Trophoblast cell (in vitro differentiated cells and primary cell): ENCODE measurements around the gene GPX6.

Experiments used
- DNase-seq, 2 donors: peaks; one replicate each; pipeline ENCODE4 v3.0.0-alpha.2; 2016
- H2AFZ ChIP-seq: 2 replicates; pipeline ENCODE4 v1.6.1; 2013; ENCODE audit warnings: low read length, moderate library complexity, mild to moderate bottlenecking; ENCODE audit not compliant: insufficient read depth, poor library complexity
- H2AK5ac ChIP-seq: 2 replicates; pipeline ENCODE4 v1.6.1; 2013; ENCODE audit warnings: mild to moderate bottlenecking, low read length
- H2BK120ac ChIP-seq: 2 replicates; pipeline ENCODE4 v1.6.1; 2013; ENCODE audit warnings: low read length, mild to moderate bottlenecking, moderate library complexity; ENCODE audit not compliant: insufficient read depth, poor library complexity
- H2BK12ac ChIP-seq: 2 replicates; pipeline ENCODE4 v1.6.1; 2013; ENCODE audit warnings: mild to moderate bottlenecking, low read length, moderate library complexity
- H2BK5ac ChIP-seq: 2 replicates; pipeline ENCODE4 v1.6.1; 2013; ENCODE audit warnings: low read length, low read depth, moderate library complexity, mild to moderate bottlenecking; ENCODE audit not compliant: poor library complexity
- H3K14ac ChIP-seq: 2 replicates; pipeline ENCODE4 v1.6.1; 2013; ENCODE audit warnings: mild to moderate bottlenecking, low read length
- H3K18ac ChIP-seq: 2 replicates; pipeline ENCODE4 v1.6.1; 2013; ENCODE audit warnings: mild to moderate bottlenecking, low read length
- H3K23ac ChIP-seq: 2 replicates; pipeline ENCODE4 v1.6.1; 2013; ENCODE audit warnings: low read length
- H3K27ac ChIP-seq: 2 replicates; pipeline ENCODE4 v1.5.1; 2013; ENCODE audit warnings: low read depth, mild to moderate bottlenecking, inconsistent platforms, low read length, moderate library complexity
- H3K27me3 ChIP-seq: 2 replicates; pipeline ENCODE4 v1.6.1; 2013; ENCODE audit warnings: inconsistent platforms, mild to moderate bottlenecking, low read length, moderate library complexity; ENCODE audit not compliant: insufficient read depth
- H3K36me3 ChIP-seq, 2 experiments: 1 replicate in 1 of 2; 2 replicates in 1 of 2; pipeline ENCODE4 v1.6.1; 2013; ENCODE audit warnings: low read length in 2 of 2, mild to moderate bottlenecking in 2 of 2, moderate library complexity in 1 of 2; ENCODE audit not compliant: insufficient read depth in 2 of 2, control insufficient read depth in 1 of 2
- H3K4ac ChIP-seq: 2 replicates; pipeline ENCODE4 v1.6.1; 2013; ENCODE audit warnings: low read depth, mild to moderate bottlenecking, low read length, moderate library complexity
- H3K4me1 ChIP-seq, 2 experiments: 1 replicate in 1 of 2; 2 replicates in 1 of 2; pipeline ENCODE4 v1.6.1; 2013; ENCODE audit warnings: low read length in 2 of 2, mild to moderate bottlenecking in 2 of 2, moderate library complexity in 1 of 2; ENCODE audit not compliant: insufficient read depth in 2 of 2, control insufficient read depth in 1 of 2
- H3K4me2 ChIP-seq: 2 replicates; pipeline ENCODE4 v1.6.1; 2013; ENCODE audit warnings: inconsistent platforms, mild to moderate bottlenecking, low read length, moderate library complexity
- H3K4me3 ChIP-seq: 2 replicates; pipeline ENCODE4 v1.5.1; 2013; ENCODE audit warnings: mild to moderate bottlenecking, low read depth, low read length, inconsistent platforms
- H3K79me1 ChIP-seq: one replicate; pipeline ENCODE4 v1.6.1; 2013; ENCODE audit warnings: low read length
- H3K79me2 ChIP-seq: 2 replicates; pipeline ENCODE4 v1.6.1; 2013; ENCODE audit warnings: low read length, mild to moderate bottlenecking; ENCODE audit not compliant: control insufficient read depth, insufficient read depth, poor library complexity
- H3K9ac ChIP-seq: 2 replicates; pipeline ENCODE4 v1.6.1; 2013; ENCODE audit warnings: mild to moderate bottlenecking, low read length
- H3K9me3 ChIP-seq: 2 replicates; pipeline ENCODE4 v1.6.1; 2013; ENCODE audit warnings: low read depth, mild to moderate bottlenecking, control low read depth, inconsistent platforms, low read length; ENCODE audit not compliant: insufficient read depth
- H4K12ac ChIP-seq: 2 replicates; pipeline ENCODE4 v1.6.1; 2013; ENCODE audit warnings: low read depth, mild to moderate bottlenecking, low read length, moderate library complexity
- H4K8ac ChIP-seq: 2 replicates; pipeline ENCODE4 v1.6.1; 2013; ENCODE audit warnings: low read depth, mild to moderate bottlenecking, low read length, moderate library complexity
- H4K91ac ChIP-seq: one replicate; pipeline ENCODE4 v1.6.1; 2013; ENCODE audit warnings: low read depth, mild to moderate bottlenecking, low read length, moderate library complexity
- WGBS: extraction: QIAGEN DNeasy Blood & Tissue Kit; methylation state at CpG from one replicate; pipeline ENCODE4 v1.1.7; 2013; ENCODE audit warnings: missing lambda C conversion rate; ENCODE audit not compliant: insufficient read length, insufficient coverage; ENCODE audit errors: extremely low coverage; 5-methylcytosine and 5-hydroxymethylcytosine counted together

GPX6 gene

GRCh38 chr6:28486988-28487742 is 28.4 kb downstream of the GPX6 start:
- no peak overlapping the region for H4K8ac ChIP-seq
- no peak overlapping the region for H3K9ac ChIP-seq
- H3K79me2 ChIP-seq, result no peaks in the 10 kb centered on the region
- H3K9me3 ChIP-seq, result no peaks in the 10 kb centered on the region
- H3K18ac ChIP-seq, result no peak overlapping the region
- H2BK120ac ChIP-seq, result no peak overlapping the region
- no peak overlapping the region for H3K27ac ChIP-seq
- no peak overlapping the region for H2AFZ ChIP-seq
- H3K4me2 ChIP-seq, result no peak overlapping the region
- H3K4ac ChIP-seq, result no peak overlapping the region
- WGBS, result no CpG with 5 or more reads among the region's 3 CpGs
- no peak overlapping the region for H2BK5ac ChIP-seq
- H3K79me1 ChIP-seq, result peaks cover 3% of the 10 kb centered on the region
- no peak overlapping the region for H2BK12ac ChIP-seq
- no peaks in the 10 kb centered on the region for H3K36me3 ChIP-seq
- no peak for DNase-seq
- H2AK5ac ChIP-seq, result no peak overlapping the region
- no peak overlapping the region for H3K14ac ChIP-seq
- peaks cover 0 to 2% of the 10 kb centered on the region in 2 experiments for H3K4me1 ChIP-seq
- H4K91ac ChIP-seq, result no peak overlapping the region
- no peak overlapping the region for H4K12ac ChIP-seq
- no peak overlapping the region for H3K23ac ChIP-seq
- no peak overlapping the region for H3K4me3 ChIP-seq
- H3K27me3 ChIP-seq, result no peaks in the 10 kb centered on the region

- Histone ChIP-seq H3K14ac (no peak overlapping the region), H3K4me1 (peaks cover 0 to 2% of the 10 kb centered on the region in 2 experiments), H2BK120ac (no peak overlapping the region), H3K9ac (no peak overlapping the region), H2AFZ (no peak overlapping the region), H2AK5ac (no peak overlapping the region), H3K27me3 (peaks cover 2% of the 10 kb centered on the region), H4K91ac (no peak overlapping the region), H3K27ac (no peak overlapping the region), H4K8ac (no peak overlapping the region), H4K12ac (no peak overlapping the region), H3K4ac (no peak overlapping the region), H3K79me2 (no peaks in the 10 kb centered on the region), H3K36me3 (no peaks in the 10 kb centered on the region), H3K23ac (no peak overlapping the region), H2BK5ac (no peak overlapping the region), H3K18ac (no peak overlapping the region), H3K9me3 (no peaks in the 10 kb centered on the region), H3K4me3 (no peak overlapping the region), H2BK12ac (no peak overlapping the region), H3K79me1 (peaks cover 3% of the 10 kb centered on the region), H3K4me2 (no peak overlapping the region)
- no peak for DNase-seq
- WGBS, result no CpG with 5 or more reads among the region's 1 CpG
Observed at GRCh38 chr6:28486533-28486932, 29.1 kb downstream of the GPX6 start.

- Histone ChIP-seq H3K4ac (no peak overlapping the region), H2AK5ac (no peak overlapping the region), H4K91ac (no peak overlapping the region), H3K23ac (no peak overlapping the region), H2AFZ (no peak overlapping the region), H3K14ac (no peak overlapping the region), H3K4me2 (no peak overlapping the region), H4K12ac (no peak overlapping the region), H2BK12ac (no peak overlapping the region), H3K9me3 (no peaks in the 10 kb centered on the region), H3K4me3 (no peak overlapping the region), H3K27me3 (peaks cover 2% of the 10 kb centered on the region), H3K27ac (no peak overlapping the region), H3K79me1 (peaks cover 3% of the 10 kb centered on the region), H3K36me3 (no peaks in the 10 kb centered on the region), H3K79me2 (no peaks in the 10 kb centered on the region), H2BK5ac (no peak overlapping the region), H3K4me1 (peaks cover 0 to 2% of the 10 kb centered on the region in 2 experiments), H3K18ac (no peak overlapping the region), H3K9ac (no peak overlapping the region), H2BK120ac (no peak overlapping the region), H4K8ac (no peak overlapping the region)
- WGBS, result no CpG with 5 or more reads among the region's 3 CpGs
- DNase-seq, result no peak
Observed at GRCh38 chr6:28485482-28485881, 30.1 kb downstream of the GPX6 start.

- no CpG with 5 or more reads among the region's 9 CpGs for WGBS
- no peak overlapping the region for H2BK120ac ChIP-seq
Observed at GRCh38 chr6:28480253-28480932, 35.2 kb downstream of the GPX6 start.

More at GRCh38 chr6:28480253-28480932, 35.2 kb downstream of the GPX6 start:
- Histone ChIP-seq H4K8ac (no peak overlapping the region), H3K9me3 (no peaks in the 10 kb centered on the region), H3K18ac (no peak overlapping the region), H3K4me3 (no peak overlapping the region), H2BK12ac (no peak overlapping the region), H4K91ac (no peak overlapping the region), H3K27me3 (peaks cover 2% of the 10 kb centered on the region), H3K4me2 (no peak overlapping the region), H3K4ac (no peak overlapping the region), H3K27ac (no peak overlapping the region), H3K14ac (no peak overlapping the region), H2BK5ac (no peak overlapping the region), H3K79me2 (no peaks in the 10 kb centered on the region), H2AK5ac (no peak overlapping the region), H3K36me3 (no peaks in the 10 kb centered on the region), H2AFZ (no peak overlapping the region), H3K4me1 (peaks cover 0 to 2% of the 10 kb centered on the region in 2 experiments), H3K23ac (no peak overlapping the region), H3K9ac (no peak overlapping the region), H3K79me1 (no peaks in the 10 kb centered on the region), H4K12ac (no peak overlapping the region)
- DNase-seq, result no peak
